Activated naive CD8-positive, alpha-beta T cell (primary cell): ENCODE results near the gene ATP1A3.
A peak's percentile ranks its signal among the peaks of the same experiment; 100 is the strongest.
"Not testable (repeated sequence)": the region's sequence is repeated elsewhere in the genome, so short reads cannot be mapped to it uniquely, and the experiment has no call there.

Source experiments
- H3K27ac Mint-ChIP-seq: one replicate; pipeline ENCODE4 v1.8.0; 2021; ENCODE audit warnings: mixed read lengths
- H3K27me3 Mint-ChIP-seq: one replicate; pipeline ENCODE4 v1.8.0; 2021; ENCODE audit warnings: mixed read lengths
- H3K36me3 Mint-ChIP-seq: one replicate; pipeline ENCODE4 v1.8.0; 2021; ENCODE audit warnings: mixed read lengths
- H3K4me1 Mint-ChIP-seq: one replicate; pipeline ENCODE4 v1.8.0; 2021; ENCODE audit warnings: low read depth, mixed read lengths
- H3K4me3 Mint-ChIP-seq: one replicate; pipeline ENCODE4 v1.8.0; 2021; ENCODE audit warnings: mild to moderate bottlenecking, mixed read lengths
- H3K9me3 Mint-ChIP-seq: one replicate; pipeline ENCODE4 v1.8.0; 2021; ENCODE audit warnings: low read depth, mixed read lengths

Gene ATP1A3

GRCh38 chr19:42023121-42023942 lies 29.3 kb upstream of the ATP1A3 start:
- no peaks in the 10 kb centered on the region for H3K9me3 Mint-ChIP-seq
- H3K27me3 Mint-ChIP-seq: peaks cover 2% of the 10 kb centered on the region
- no peak overlapping the region for H3K27ac Mint-ChIP-seq
- peaks cover 5% of the 10 kb centered on the region for H3K4me1 Mint-ChIP-seq
- H3K36me3 Mint-ChIP-seq: no peaks in the 10 kb centered on the region
- no peak overlapping the region for H3K4me3 Mint-ChIP-seq

GRCh38 chr19:42022616-42023015 lies 28.6 kb upstream of the ATP1A3 start:
- peaks cover 5% of the 10 kb centered on the region for H3K4me1 Mint-ChIP-seq
- no peaks in the 10 kb centered on the region for H3K36me3 Mint-ChIP-seq
- H3K4me3 Mint-ChIP-seq: no peak overlapping the region
- H3K9me3 Mint-ChIP-seq: no peaks in the 10 kb centered on the region
- peaks cover 2% of the 10 kb centered on the region for H3K27me3 Mint-ChIP-seq
- no peak overlapping the region for H3K27ac Mint-ChIP-seq

- Mint-ChIP-seq H3K9me3 (no peaks in the 10 kb centered on the region), H3K4me1 (peaks cover 5% of the 10 kb centered on the region), H3K4me3 (no peak overlapping the region), H3K27ac (no peak overlapping the region), H3K27me3 (no peaks in the 10 kb centered on the region), H3K36me3 (no peaks in the 10 kb centered on the region)
These were observed 27.2 kb upstream of the ATP1A3 start for GRCh38 chr19:42021185-42021584.

- Mint-ChIP-seq H3K9me3 (no peaks in the 10 kb centered on the region), H3K4me3 (no peak overlapping the region), H3K27me3 (no peaks in the 10 kb centered on the region)
These were observed 24.6 kb upstream of the ATP1A3 start for GRCh38 chr19:42018503-42019193.

DNA sequence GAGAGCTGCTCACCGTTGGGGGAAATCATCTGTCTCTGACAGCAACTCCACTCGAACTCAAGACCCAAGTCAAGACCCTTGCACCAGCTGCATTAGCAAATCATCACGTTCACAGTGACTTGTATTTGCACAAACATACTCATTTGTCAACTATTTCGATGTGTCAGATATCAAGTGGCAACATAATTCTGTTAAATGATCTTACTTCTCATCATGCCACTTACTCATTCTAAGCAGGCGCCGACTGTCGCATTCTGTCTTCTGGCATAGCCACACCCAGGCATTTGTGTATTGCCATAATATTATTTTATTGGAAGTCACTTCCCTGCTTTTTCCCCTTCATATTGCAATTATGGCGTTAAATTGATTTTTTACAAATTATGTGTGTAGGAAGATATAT lies 23.0 kb upstream of the ATP1A3 start:
- Mint-ChIP-seq H3K27ac (no peak overlapping the region), H3K4me1 (peaks cover 5% of the 10 kb centered on the region), H3K36me3 (no peaks in the 10 kb centered on the region), H3K9me3 (no peaks in the 10 kb centered on the region), H3K4me3 (no peak overlapping the region), H3K27me3 (no peaks in the 10 kb centered on the region)

More at GRCh38 chr19:42018503-42019193, 24.6 kb upstream of the ATP1A3 start:
- Mint-ChIP-seq H3K36me3 (no peaks in the 10 kb centered on the region), H3K4me1 (peaks cover 5% of the 10 kb centered on the region), H3K27ac (no peak overlapping the region)

- not testable (repeated sequence) for H3K4me1 Mint-ChIP-seq, H3K36me3 Mint-ChIP-seq, H3K27ac Mint-ChIP-seq
These were observed 18.7 kb upstream of the ATP1A3 start for GRCh38 chr19:42012747-42013146.

DNA sequence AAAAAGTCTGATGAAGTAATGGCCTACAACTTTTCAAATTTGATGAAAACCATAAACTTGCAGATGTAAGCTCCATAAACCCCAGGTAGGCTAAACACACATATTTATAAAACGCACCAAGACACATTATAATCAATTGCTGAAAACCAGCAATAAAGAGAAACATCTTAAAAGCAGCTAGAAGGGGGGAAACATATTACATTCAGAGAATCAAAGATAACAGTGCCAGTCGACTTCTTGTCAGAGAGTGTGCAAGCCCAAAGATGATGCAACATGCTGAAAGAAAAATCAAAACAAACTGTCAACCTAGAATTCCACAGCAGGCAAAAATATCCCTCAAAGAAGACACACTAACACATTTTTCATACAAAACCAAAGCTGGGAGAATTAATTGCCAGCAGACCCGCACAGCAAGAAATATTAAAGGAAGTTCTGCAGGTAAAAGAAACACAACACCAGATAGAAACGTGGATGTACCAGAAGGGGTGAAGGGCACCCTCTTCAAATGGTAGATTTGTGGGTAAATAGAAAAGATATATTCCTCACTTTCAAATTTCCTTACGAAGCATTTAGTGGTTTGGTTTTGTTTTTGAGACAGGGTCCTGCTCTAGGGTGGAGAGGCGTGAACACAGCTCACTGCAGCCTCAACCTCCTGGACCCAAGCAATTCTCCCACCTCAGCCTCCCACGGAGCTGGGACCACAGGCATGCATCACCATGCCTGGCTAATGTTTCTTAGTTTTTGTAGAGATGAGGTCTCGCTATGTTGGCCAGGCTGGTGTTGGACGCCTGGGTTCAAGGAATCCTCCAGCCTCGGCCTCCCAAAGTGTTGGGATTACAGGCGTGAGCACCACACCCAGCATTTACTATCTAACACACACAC lies 16.5 kb upstream of the ATP1A3 start:
- no peaks in the 10 kb centered on the region for H3K36me3 Mint-ChIP-seq
- no peak overlapping the region for H3K4me3 Mint-ChIP-seq
- H3K27me3 Mint-ChIP-seq: peaks cover 1% of the 10 kb centered on the region
- no peaks in the 10 kb centered on the region for H3K9me3 Mint-ChIP-seq
- no peak overlapping the region for H3K27ac Mint-ChIP-seq
- H3K4me1 Mint-ChIP-seq: no peaks in the 10 kb centered on the region

More at GRCh38 chr19:42012747-42013146, 18.7 kb upstream of the ATP1A3 start:
- not testable (repeated sequence) for H3K4me3 Mint-ChIP-seq, H3K9me3 Mint-ChIP-seq, H3K27me3 Mint-ChIP-seq

- no peak overlapping the region for H3K27ac Mint-ChIP-seq
- no peak overlapping the region for H3K4me3 Mint-ChIP-seq
- no peaks in the 10 kb centered on the region for H3K4me1 Mint-ChIP-seq
- peaks cover 4% of the 10 kb centered on the region for H3K27me3 Mint-ChIP-seq
- H3K9me3 Mint-ChIP-seq: no peaks in the 10 kb centered on the region
- H3K36me3 Mint-ChIP-seq: no peaks in the 10 kb centered on the region
These were observed 12.5 kb upstream of the ATP1A3 start for GRCh38 chr19:42006569-42006968.

DNA sequence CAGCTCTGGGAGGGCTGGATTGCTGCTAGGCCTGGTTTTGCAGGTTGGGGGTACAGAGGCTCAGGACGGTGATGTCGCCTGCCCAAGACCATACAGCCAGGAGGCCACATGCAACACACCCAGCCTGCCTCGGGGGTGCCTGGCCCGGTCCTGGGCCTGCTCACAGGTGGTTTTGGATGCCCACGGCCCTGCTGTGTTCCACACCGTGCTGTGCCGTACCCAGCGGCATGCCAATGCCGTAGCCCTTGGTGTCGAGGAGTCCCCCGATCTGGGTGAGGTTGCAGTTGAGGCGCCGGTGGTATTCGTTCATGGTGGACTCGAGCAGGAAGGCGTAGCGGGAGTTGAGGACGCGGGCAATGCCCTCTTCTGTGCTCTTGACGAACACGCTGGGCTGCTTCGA lies 11.5 kb upstream of the ATP1A3 start:
- peaks cover 9% of the 10 kb centered on the region for H3K27me3 Mint-ChIP-seq
- no peaks in the 10 kb centered on the region for H3K36me3 Mint-ChIP-seq
- no peak overlapping the region for H3K4me3 Mint-ChIP-seq
- H3K9me3 Mint-ChIP-seq: no peaks in the 10 kb centered on the region
- no peaks in the 10 kb centered on the region for H3K4me1 Mint-ChIP-seq
- H3K27ac Mint-ChIP-seq: no peak overlapping the region

DNA sequence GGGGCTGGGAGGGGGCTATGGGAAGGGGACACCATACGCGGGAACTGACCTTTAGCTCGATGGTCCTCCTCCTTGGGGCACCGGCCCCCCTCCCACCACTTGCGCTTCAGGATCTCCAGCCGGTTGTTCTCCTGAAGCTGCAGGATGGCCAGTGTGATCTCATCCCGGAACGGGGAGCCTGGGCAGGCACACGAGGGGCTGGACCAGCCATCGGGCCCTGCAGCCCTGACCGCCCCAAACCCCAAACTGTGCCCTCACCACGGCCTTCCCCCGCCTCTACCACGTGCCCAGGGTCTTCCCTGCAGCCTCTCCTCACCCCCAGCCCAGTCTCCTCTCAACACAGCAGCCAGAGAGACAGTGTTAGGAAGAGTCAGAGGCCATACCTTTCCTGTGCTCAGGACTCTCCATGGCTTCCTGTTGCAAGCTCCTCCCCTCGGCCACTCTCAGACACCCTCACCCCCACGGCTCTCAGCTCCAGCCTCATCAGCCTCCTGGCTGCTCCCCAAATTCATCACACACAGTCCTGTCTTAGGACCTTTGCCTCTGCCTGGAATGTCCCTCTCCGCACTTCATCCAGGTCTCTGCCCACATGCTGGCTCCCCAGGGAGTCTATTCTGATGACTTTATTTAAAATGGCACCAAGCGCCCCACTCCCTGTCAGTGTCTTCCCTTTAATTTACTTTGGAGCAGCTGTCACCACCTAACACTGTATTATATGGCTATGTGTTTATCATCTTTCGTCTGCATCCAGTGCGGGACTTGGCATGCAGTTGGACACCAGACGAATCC lies 9.7 kb upstream of the ATP1A3 start:
- Mint-ChIP-seq H3K4me3 (no peak overlapping the region), H3K36me3 (peaks cover 4% of the 10 kb centered on the region), H3K9me3 (no peaks in the 10 kb centered on the region), H3K27me3 (peaks cover 21% of the 10 kb centered on the region), H3K4me1 (peaks cover 6% of the 10 kb centered on the region), H3K27ac (no peak overlapping the region)

- H3K4me3 Mint-ChIP-seq: peak overlapping the region; percentile 50
- H3K9me3 Mint-ChIP-seq: no peaks in the 10 kb centered on the region
These were observed 5.8 kb upstream of the ATP1A3 start for GRCh38 chr19:41999878-42000208.

DNA sequence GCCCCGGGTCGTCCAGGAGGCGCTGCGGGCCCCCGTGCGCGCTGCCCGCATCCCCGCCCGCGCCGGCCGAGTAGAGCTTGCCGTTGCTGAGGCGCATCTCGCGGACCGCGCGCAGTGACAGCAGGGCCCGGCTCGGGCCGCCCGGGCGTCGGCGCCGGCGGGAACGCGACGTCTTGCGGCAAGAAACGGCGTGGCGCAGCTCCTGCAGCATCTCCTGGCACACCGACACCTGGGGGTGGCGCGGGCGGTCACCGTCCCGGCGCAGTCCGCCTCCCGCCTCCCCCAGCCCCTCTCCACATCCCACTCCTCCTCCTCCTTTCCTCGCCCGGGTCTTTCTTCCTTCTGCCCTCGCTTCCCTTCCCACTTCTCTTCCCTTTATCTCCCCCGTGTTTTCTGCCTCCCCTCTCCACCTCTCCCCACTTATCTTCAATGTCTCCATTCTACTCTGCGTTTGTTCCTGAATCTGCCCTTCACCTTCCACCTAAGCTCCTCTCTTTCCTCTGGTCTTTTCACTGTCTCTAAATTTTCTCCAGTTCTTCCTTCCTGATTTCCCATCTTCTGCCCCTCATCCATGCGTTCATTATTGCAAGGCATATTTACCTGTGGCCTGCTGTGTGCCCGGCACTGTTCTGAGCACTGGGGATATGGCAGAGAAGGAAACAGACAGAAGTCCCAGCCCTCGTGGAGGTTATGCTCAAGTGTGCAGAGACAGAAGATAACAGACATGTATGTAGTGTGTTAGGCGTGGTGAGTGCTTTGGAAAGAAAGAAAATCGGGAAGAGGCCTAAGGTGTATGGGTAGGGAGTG lies 5.2 kb upstream of the ATP1A3 start:
- Mint-ChIP-seq H3K36me3 (peaks cover 4% of the 10 kb centered on the region), H3K4me3 (peak overlapping the region; percentile 50), H3K27ac (no peak overlapping the region), H3K4me1 (peaks cover 34% of the 10 kb centered on the region), H3K27me3 (peaks cover 46% of the 10 kb centered on the region), H3K9me3 (no peaks in the 10 kb centered on the region)

More at GRCh38 chr19:41999878-42000208, 5.8 kb upstream of the ATP1A3 start:
- peaks cover 4% of the 10 kb centered on the region for H3K36me3 Mint-ChIP-seq
- peaks cover 30% of the 10 kb centered on the region for H3K4me1 Mint-ChIP-seq
- H3K27me3 Mint-ChIP-seq: peaks cover 43% of the 10 kb centered on the region
- no peak overlapping the region for H3K27ac Mint-ChIP-seq

- Mint-ChIP-seq H3K27ac (no peak overlapping the region), H3K4me3 (peak overlapping the region; percentile 35), H3K4me1 (peaks cover 36% of the 10 kb centered on the region), H3K36me3 (peaks cover 4% of the 10 kb centered on the region), H3K27me3 (peaks cover 46% of the 10 kb centered on the region), H3K9me3 (no peaks in the 10 kb centered on the region)
These were observed 4.4 kb upstream of the ATP1A3 start for GRCh38 chr19:41998246-41999020.
